ENCODE data around the gene CHP2.

DNA sequence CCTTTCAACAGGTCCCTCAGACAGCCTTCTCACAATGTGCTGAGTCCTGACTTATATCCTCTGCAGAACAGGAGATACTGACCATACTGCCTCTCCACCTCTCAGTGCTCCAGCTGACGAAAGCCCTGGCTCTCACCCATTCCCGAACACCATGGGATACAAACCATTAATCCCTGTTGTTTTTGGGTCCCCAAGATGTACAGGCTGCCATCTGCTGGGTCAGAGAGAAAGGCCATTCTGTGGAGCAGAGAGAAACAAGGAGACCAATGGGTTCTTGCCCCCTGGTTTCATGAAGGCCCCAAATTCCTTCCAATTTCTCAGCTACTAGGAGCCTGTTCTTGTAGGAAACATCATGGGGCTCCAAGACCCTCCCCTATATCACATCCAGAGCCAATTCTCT, 44.8 kb upstream of the CHP2 start:
- TF ChIP-seq, protein P1, sequence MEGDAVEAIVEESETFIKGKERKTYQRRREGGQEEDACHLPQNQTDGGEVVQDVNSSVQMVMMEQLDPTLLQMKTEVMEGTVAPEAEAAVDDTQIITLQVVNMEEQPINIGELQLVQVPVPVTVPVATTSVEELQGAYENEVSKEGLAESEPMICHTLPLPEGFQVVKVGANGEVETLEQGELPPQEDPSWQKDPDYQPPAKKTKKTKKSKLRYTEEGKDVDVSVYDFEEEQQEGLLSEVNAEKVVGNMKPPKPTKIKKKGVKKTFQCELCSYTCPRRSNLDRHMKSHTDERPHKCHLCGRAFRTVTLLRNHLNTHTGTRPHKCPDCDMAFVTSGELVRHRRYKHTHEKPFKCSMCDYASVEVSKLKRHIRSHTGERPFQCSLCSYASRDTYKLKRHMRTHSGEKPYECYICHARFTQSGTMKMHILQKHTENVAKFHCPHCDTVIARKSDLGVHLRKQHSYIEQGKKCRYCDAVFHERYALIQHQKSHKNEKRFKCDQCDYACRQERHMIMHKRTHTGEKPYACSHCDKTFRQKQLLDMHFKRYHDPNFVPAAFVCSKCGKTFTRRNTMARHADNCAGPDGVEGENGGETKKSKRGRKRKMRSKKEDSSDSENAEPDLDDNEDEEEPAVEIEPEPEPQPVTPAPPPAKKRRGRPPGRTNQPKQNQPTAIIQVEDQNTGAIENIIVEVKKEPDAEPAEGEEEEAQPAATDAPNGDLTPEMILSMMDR (IDR thresholded peaks at IDR 0.05; ENCODE audit: low read depth, low read length): no peak
- TF ChIP-seq EZH2phosphoT487 (IDR thresholded peaks at IDR 0.05; ENCODE audit: low read depth): no peak
